Neural progenitor cell (in vitro differentiated cells): Measurements from ENCODE around the gene RIPPLY1.

Experiments used
- CTCF ChIP-seq: fragments of 200-600 bp; sonication (generic); IDR thresholded peaks from 2 replicates; pipeline ENCODE4 v1.5.1; 2017; ENCODE audit warnings: antibody characterized with exemption, mild to moderate bottlenecking
- EZH2 ChIP-seq: fragments of 200-600 bp; sonication (generic); IDR thresholded peaks from 2 replicates; pipeline ENCODE4 v1.6.1; 2017; ENCODE audit warnings: antibody characterized with exemption, mild to moderate bottlenecking, moderate library complexity

- TF ChIP-seq CTCF, result no peak
- no peak for TF ChIP-seq EZH2
These were observed 457 bp downstream of the RIPPLY1 start for GRCh38 chrX:106902684-106903083.
